Liver (tissue), 9 donors: Measurements from ENCODE around the gene ULK2. TPM values are rescaled to one million over a fixed set of nuclear protein-coding genes. Genes with fewer than 3 reads are reported as not detected.

Experiments
- DNase-seq: peaks from one replicate; pipeline ENCODE4 v3.0.0-alpha.2; 2017; ENCODE audit warnings: low spot score
- H3K27ac ChIP-seq, 2 donors: one replicate each; pipeline ENCODE4 v1.7.0; 2013; ENCODE audit warnings: inconsistent platforms in 2 of 2, low read length in 2 of 2, control low read depth in 1 of 2, low read depth in 1 of 2, mild to moderate bottlenecking in 1 of 2
- H3K27me3 ChIP-seq, 4 donors: one replicate each; pipeline versions ENCODE4 v1.6.1 to v1.7.0; 2013; ENCODE audit warnings: low read length in 3 of 4, inconsistent platforms in 1 of 4, mild to moderate bottlenecking in 1 of 4, moderate library complexity in 1 of 4; ENCODE audit not compliant: control insufficient read depth in 4 of 4, insufficient read depth in 4 of 4
- H3K36me3 ChIP-seq, 4 donors: one replicate each; pipeline versions ENCODE4 v1.6.1 to v1.7.0; 2013; ENCODE audit warnings: low read length in 3 of 4, mild to moderate bottlenecking in 3 of 4, low read depth in 1 of 4, moderate library complexity in 1 of 4; ENCODE audit not compliant: control insufficient read depth in 4 of 4, insufficient read depth in 3 of 4
- H3K4me1 ChIP-seq, 4 donors: one replicate each; pipeline versions ENCODE4 v1.6.1 to v1.7.0; 2013; ENCODE audit warnings: low read length in 3 of 4, mild to moderate bottlenecking in 3 of 4, moderate library complexity in 1 of 4; ENCODE audit not compliant: control insufficient read depth in 4 of 4, insufficient read depth in 4 of 4
- H3K4me3 ChIP-seq, 3 donors: one replicate each; pipeline versions ENCODE4 v1.6.1 to v1.7.0; 2013; ENCODE audit warnings: low read length in 3 of 3, control low read depth in 1 of 3, low read depth in 1 of 3, mild to moderate bottlenecking in 1 of 3
- H3K9ac ChIP-seq, 2 donors: one replicate each; pipeline ENCODE4 v1.7.0; 2013; ENCODE audit warnings: low read length in 2 of 2, mild to moderate bottlenecking in 2 of 2, moderate library complexity in 2 of 2, control low read depth in 1 of 2, low read depth in 1 of 2
- H3K9me3 ChIP-seq, 4 donors: one replicate each; pipeline versions ENCODE4 v1.6.1 to v1.7.0; 2013; ENCODE audit warnings: low read length in 3 of 4; ENCODE audit not compliant: control insufficient read depth in 4 of 4
- ATF3 ChIP-seq: IDR thresholded peaks from 2 replicates; pipeline ENCODE4 v1.6.1; 2016; ENCODE audit warnings: antibody characterized with exemption
- CTCF ChIP-seq: fragments of 150-350 bp; IDR thresholded peaks from 2 replicates; pipeline ENCODE4 v1.5.1; 2017; ENCODE audit warnings: improper control_type of control experiment, low read depth, low read length; ENCODE audit not compliant: missing input control
- EGR1 ChIP-seq, 2 donors: IDR thresholded peaks; 2 replicates each; pipeline ENCODE4 v1.6.1; 2016 to 2018; ENCODE audit warnings: antibody characterized with exemption in 2 of 2, low read depth in 2 of 2
- FOXA1 ChIP-seq: IDR thresholded peaks from 2 replicates; pipeline ENCODE4 v1.6.1; 2016; ENCODE audit warnings: antibody characterized with exemption
- FOXA2 ChIP-seq: IDR thresholded peaks from 2 replicates; pipeline ENCODE4 v1.6.1; 2016; ENCODE audit warnings: antibody characterized with exemption
- GABPA ChIP-seq, 2 donors: IDR thresholded peaks in 1 of 2; conservative IDR thresholded peaks in 1 of 2; 2 replicates each; pipeline ENCODE4 v1.6.1; 2016; ENCODE audit warnings: antibody characterized with exemption in 2 of 2, mild to moderate bottlenecking in 1 of 2, moderate library complexity in 1 of 2
- HNF4A ChIP-seq, 2 donors: conservative IDR thresholded peaks; 2 replicates each; pipeline ENCODE4 v1.6.1; 2016; ENCODE audit warnings: antibody characterized with exemption in 2 of 2, mild to moderate bottlenecking in 2 of 2
- HNF4G ChIP-seq: IDR thresholded peaks from 2 replicates; pipeline ENCODE4 v1.6.1; 2016; ENCODE audit warnings: antibody characterized with exemption
- JUND ChIP-seq, 2 donors: IDR thresholded peaks; 2 replicates each; pipeline ENCODE4 v1.6.1; 2016; ENCODE audit warnings: antibody characterized with exemption in 2 of 2
- NR2F2 ChIP-seq: IDR thresholded peaks from 2 replicates; pipeline ENCODE4 v1.6.1; 2016; ENCODE audit warnings: antibody characterized with exemption
- RAD21 ChIP-seq, 2 donors: IDR thresholded peaks; 2 replicates each; pipeline ENCODE4 v1.6.1; 2016; ENCODE audit warnings: antibody characterized with exemption in 2 of 2, mild to moderate bottlenecking in 2 of 2
- REST ChIP-seq: IDR thresholded peaks from 2 replicates; pipeline ENCODE4 v1.6.1; 2016; ENCODE audit warnings: antibody characterized with exemption, mild to moderate bottlenecking
- RXRA ChIP-seq, 2 donors: IDR thresholded peaks; 2 replicates each; pipeline ENCODE4 v1.6.1; 2017 to 2018; ENCODE audit warnings: antibody characterized with exemption in 2 of 2, mild to moderate bottlenecking in 1 of 2
- SP1 ChIP-seq: IDR thresholded peaks from 2 replicates; pipeline ENCODE4 v1.6.1; 2018; ENCODE audit warnings: antibody characterized with exemption, mild to moderate bottlenecking
- TAF1 ChIP-seq: conservative IDR thresholded peaks from 2 replicates; pipeline ENCODE4 v1.6.1; 2016; ENCODE audit warnings: antibody characterized with exemption, mild to moderate bottlenecking
- YY1 ChIP-seq: IDR thresholded peaks from 2 replicates; pipeline ENCODE4 v1.6.1; 2016; ENCODE audit warnings: antibody characterized with exemption, mild to moderate bottlenecking
- ZBTB33 ChIP-seq: IDR thresholded peaks from 2 replicates; pipeline ENCODE4 v1.6.1; 2016; ENCODE audit warnings: antibody characterized with exemption
- WGBS: extraction: QIAGEN DNeasy Blood & Tissue Kit; methylation state at CpG from one replicate; pipeline ENCODE4 v1.1.7; 2013; 5-methylcytosine and 5-hydroxymethylcytosine counted together
- polyA plus RNA-seq, 2 donors: library from polyadenylated mRNA; stranded (reverse) in 1 of 2; unstranded in 1 of 2; fragments of 200-250 nt in 1 of 2; fragments of >200 nt in 1 of 2; fragmentation: Nextera tagmentation in 1 of 2; extraction: Ambion mirVana in 1 of 2; gene quantifications; one replicate each; pipeline versions ENCODE4 v1.2.1 to v1.2.3, GENCODE V29; 2013 to 2015
- total RNA-seq, 2 donors: library from RNA; depleted of rRNA; stranded (reverse); fragments of >200 nt; gene quantifications; one replicate each; pipeline ENCODE4 v1.2.3, GENCODE V29; 2014
- donor health status: healthy.
- donor health status: healthy.
- donor health status: healthy.
- donor health status: healthy.
- donor health status: healthy.

The ULK2 gene
- total and polyA plus RNA-seq, 4 donors, result 0.89 to 7.9 (median 4.2) TPM

GRCh38 chr17:19736071-19736470, 131.7 kb downstream of the ULK2 start:
- TF ChIP-seq HNF4G (no peak), ZBTB33 (no peak), HNF4A (conservative IDR thresholded peaks at IDR 0.05) (no peak), NR2F2 (no peak), GABPA (IDR thresholded peaks at IDR 0.05 in 1 of 2, conservative IDR thresholded peaks at IDR 0.05 in 1 of 2) (no peak), RXRA (IDR thresholded peaks at IDR 0.05) (no peak), FOXA1 (no peak), SP1 (no peak), CTCF (no peak), YY1 (no peak), JUND (IDR thresholded peaks at IDR 0.05) (no peak), ATF3 (no peak), RAD21 (IDR thresholded peaks at IDR 0.05) (no peak), FOXA2 (no peak), REST (no peak), EGR1 (IDR thresholded peaks at IDR 0.05; ENCODE audit: low read depth in 2 of 2) (no peak), TAF1 (no peak)
- H3K9ac ChIP-seq, result no peak overlapping the region
- no peaks in the 10 kb centered on the region for H3K9me3 ChIP-seq
- WGBS, result 75% methylated on average over 11 of the region's 11 CpGs
- H3K4me1 ChIP-seq, result no peaks in the 10 kb centered on the region
- no peak for DNase-seq
- H3K36me3 ChIP-seq, result no peaks in the 10 kb centered on the region
- no peak overlapping the region for H3K4me3 ChIP-seq
- H3K27ac ChIP-seq, result no peak overlapping the region
- no peaks in the 10 kb centered on the region for H3K27me3 ChIP-seq

- Histone ChIP-seq H3K27ac (no peak overlapping the region), H3K4me1 (no peaks in the 10 kb centered on the region), H3K9ac (no peak overlapping the region), H3K9me3 (no peaks in the 10 kb centered on the region), H3K4me3 (no peak overlapping the region), H3K27me3 (no peaks in the 10 kb centered on the region), H3K36me3 (no peaks in the 10 kb centered on the region)
- DNase-seq, result no peak
- WGBS, result 70% methylated on average over 11 of the region's 11 CpGs
- TF ChIP-seq HNF4A (conservative IDR thresholded peaks at IDR 0.05) (peak in 1 of 2 donors; percentile 27), ATF3 (no peak)
Observed at GRCh38 chr17:19733953-19734526, 133.7 kb downstream of the ULK2 start.
